ENCODE results near the gene BTBD9. TPM values are rescaled to one million over a fixed set of nuclear protein-coding genes. Genes with fewer than 3 reads are reported as not detected.

Gene BTBD9
- total RNA-seq, 2 donors from 2014 or later: 30.1 to 45.8 TPM

DNA sequence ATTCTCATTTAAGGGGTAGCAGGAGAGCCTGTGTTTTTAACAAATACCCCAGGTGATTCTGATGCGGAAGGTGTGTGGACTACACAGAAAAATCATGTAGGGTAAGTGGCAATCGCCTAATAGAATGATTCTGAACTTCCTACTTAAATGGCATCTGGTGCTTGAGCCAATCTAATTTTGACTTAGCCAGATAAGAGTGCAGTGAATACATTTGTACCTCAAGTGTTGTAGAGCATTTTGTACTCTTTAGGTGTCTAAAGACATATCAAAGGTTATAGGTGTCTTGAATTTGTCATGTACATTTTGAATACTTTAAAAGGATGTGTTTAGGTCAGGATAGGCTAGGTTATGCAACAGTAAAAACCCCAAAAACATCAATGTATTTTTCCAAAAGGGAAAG lies 10.0 kb upstream of the BTBD9 start:
- no peak for DNase-seq (ENCODE audit: low spot score)
- no peaks in the 10 kb centered on the region for H3K27me3 ChIP-seq (replicated peaks; ENCODE audit: insufficient read depth)
- H3K4me1 ChIP-seq (ENCODE audit: control insufficient read depth in 1 of 2, low read depth in 2 of 2): no peaks in the 10 kb centered on the region
- H3K9me3 ChIP-seq: no peaks in the 10 kb centered on the region
- H3K4me3 ChIP-seq: no peak overlapping the region
- TF ChIP-seq, protein P1, sequence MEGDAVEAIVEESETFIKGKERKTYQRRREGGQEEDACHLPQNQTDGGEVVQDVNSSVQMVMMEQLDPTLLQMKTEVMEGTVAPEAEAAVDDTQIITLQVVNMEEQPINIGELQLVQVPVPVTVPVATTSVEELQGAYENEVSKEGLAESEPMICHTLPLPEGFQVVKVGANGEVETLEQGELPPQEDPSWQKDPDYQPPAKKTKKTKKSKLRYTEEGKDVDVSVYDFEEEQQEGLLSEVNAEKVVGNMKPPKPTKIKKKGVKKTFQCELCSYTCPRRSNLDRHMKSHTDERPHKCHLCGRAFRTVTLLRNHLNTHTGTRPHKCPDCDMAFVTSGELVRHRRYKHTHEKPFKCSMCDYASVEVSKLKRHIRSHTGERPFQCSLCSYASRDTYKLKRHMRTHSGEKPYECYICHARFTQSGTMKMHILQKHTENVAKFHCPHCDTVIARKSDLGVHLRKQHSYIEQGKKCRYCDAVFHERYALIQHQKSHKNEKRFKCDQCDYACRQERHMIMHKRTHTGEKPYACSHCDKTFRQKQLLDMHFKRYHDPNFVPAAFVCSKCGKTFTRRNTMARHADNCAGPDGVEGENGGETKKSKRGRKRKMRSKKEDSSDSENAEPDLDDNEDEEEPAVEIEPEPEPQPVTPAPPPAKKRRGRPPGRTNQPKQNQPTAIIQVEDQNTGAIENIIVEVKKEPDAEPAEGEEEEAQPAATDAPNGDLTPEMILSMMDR (IDR thresholded peaks at IDR 0.05): no peak
- ATAC-seq (ENCODE audit: insufficient number of reproducible peaks, low FRiP score, low read depth): no peak
- no peak overlapping the region for H3K27ac ChIP-seq
- no peaks in the 10 kb centered on the region for H3K36me3 ChIP-seq

GRCh38 chr6:38648629-38649028 lies 8.9 kb upstream of the BTBD9 start:
- H3K27me3 ChIP-seq (replicated peaks; ENCODE audit: insufficient read depth): no peaks in the 10 kb centered on the region
- H3K4me3 ChIP-seq: no peak overlapping the region
- no peak overlapping the region for H3K27ac ChIP-seq
- TF ChIP-seq, protein P1 (IDR thresholded peaks at IDR 0.05): no peak
- no peaks in the 10 kb centered on the region for H3K9me3 ChIP-seq
- no peaks in the 10 kb centered on the region for H3K36me3 ChIP-seq
- ATAC-seq (ENCODE audit: insufficient number of reproducible peaks, low FRiP score, low read depth): no peak
- no peak for DNase-seq (ENCODE audit: low spot score)
- no peaks in the 10 kb centered on the region for H3K4me1 ChIP-seq (ENCODE audit: control insufficient read depth in 1 of 2, low read depth in 2 of 2)

DNA sequence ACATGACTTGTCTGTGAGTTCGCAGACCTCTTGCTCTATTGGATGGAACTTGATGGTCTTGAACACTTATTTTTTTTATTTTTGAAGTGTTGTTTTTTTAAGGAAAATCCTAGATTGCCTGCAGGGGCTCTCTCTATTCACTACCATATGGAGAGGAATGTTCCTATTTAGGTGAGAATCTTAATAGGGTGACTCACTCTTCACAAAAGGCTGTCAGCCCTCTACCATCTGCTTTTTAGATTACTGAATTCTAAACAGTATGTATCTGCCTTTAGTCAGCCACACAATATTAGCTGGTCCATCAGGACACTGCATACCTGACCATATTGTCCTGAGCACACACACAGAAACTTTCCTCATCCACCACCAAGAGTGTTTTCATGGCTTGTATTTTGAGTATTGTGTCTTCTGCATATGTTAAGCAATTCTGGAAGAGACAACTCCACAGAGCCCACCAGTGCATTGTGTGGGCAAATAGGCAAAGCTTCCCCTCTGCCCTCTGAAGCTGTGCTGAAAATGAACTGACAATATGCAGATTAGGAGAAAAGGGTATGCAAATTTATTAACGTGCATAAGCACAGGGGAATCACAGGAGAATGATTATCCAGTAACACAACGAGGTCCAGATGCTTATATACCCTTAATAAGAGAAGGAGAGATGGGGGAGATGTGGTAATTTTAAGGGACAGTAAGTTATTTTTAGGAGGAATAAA lies 6.6 kb upstream of the BTBD9 start:
- no peak for ATAC-seq (ENCODE audit: insufficient number of reproducible peaks, low FRiP score, low read depth)
- no peaks in the 10 kb centered on the region for H3K4me1 ChIP-seq (ENCODE audit: control insufficient read depth in 1 of 2, low read depth in 2 of 2)
- no peaks in the 10 kb centered on the region for H3K9me3 ChIP-seq

DNA sequence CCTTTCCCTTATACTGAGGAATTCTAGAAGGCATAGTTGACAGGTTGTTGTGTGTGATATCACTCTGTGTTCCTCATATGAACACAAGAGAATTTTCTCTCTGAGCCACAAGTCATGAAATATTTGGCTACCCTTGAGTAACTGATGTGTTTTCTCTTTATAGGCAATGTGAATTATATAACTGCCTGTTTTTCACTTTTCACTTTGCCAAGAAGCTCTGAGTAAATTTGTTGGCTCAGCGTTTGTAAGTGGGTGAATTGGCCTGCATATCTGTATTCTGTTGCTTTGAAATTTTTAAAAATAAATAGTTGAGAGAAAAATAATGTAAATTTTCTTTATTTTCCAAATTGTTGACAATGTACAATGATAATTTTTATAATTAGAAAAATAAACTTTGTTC lies 5.2 kb upstream of the BTBD9 start:
- DNase-seq (ENCODE audit: low spot score): no peak
- Histone ChIP-seq H3K27me3 (replicated peaks; ENCODE audit: insufficient read depth) (no peaks in the 10 kb centered on the region), H3K4me3 (no peak overlapping the region), H3K27ac (no peak overlapping the region), H3K36me3 (no peaks in the 10 kb centered on the region), H3K4me1 (ENCODE audit: control insufficient read depth in 1 of 2, low read depth in 2 of 2) (peaks cover 3 to 9% of the 10 kb centered on the region in 2 donors), H3K9me3 (no peaks in the 10 kb centered on the region)
- no peak for ATAC-seq (ENCODE audit: insufficient number of reproducible peaks, low FRiP score, low read depth)
- TF ChIP-seq, protein P1 (IDR thresholded peaks at IDR 0.05): no peak

More for the DNA sequence above, 6.6 kb upstream of the BTBD9 start:
- Histone ChIP-seq H3K27ac (no peak overlapping the region), H3K36me3 (no peaks in the 10 kb centered on the region), H3K27me3 (replicated peaks; ENCODE audit: insufficient read depth) (no peaks in the 10 kb centered on the region), H3K4me3 (no peak overlapping the region)
- no peak for DNase-seq (ENCODE audit: low spot score)
- TF ChIP-seq, protein P1 (IDR thresholded peaks at IDR 0.05): no peak

DNA sequence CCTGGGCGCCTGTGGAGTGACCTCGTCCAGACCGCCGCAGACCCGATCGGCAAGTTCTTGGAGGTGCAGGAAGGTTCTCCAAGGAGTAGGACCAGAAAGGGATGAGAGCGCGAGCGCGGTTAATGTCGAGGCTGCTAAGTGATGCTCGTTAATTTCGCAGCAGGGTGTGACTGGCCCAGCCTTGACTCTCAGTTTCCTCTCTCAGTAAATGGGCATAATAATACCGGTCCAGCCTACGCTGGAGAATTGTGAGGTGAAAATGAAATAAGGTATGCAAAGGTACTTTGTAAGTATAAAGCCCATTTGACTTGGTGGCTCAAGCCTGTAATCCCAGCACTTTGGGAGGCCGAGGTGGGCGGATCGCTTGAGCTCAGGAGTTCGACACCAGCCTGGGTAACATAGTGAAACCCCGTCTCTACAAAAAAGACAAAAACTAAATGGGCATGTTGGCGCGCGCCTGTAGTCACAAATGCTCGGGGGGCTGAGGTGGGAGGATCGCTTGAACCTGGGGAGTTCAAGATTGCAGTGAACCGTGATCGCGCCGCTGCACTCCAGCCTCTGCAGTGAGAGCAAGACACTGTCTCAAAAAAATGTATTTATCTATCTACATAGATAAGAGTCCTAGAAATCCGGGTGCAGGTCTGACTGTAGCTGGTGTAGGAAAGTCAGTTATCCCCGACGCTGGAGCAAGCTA lies 634 bp upstream of the BTBD9 start:
- TF ChIP-seq, protein P1 (IDR thresholded peaks at IDR 0.05): no peak
- DNase-seq (ENCODE audit: low spot score) (no peak), ATAC-seq (ENCODE audit: insufficient number of reproducible peaks, low FRiP score, low read depth) (peak; percentile 58)
- Histone ChIP-seq H3K4me3 (peak overlapping the region; percentile 97), H3K4me1 (ENCODE audit: control insufficient read depth in 1 of 2, low read depth in 2 of 2) (peaks cover 7 to 20% of the 10 kb centered on the region in 2 donors), H3K36me3 (no peaks in the 10 kb centered on the region), H3K9me3 (no peaks in the 10 kb centered on the region), H3K27ac (peak overlapping the region; percentile 81 to 90), H3K27me3 (replicated peaks; ENCODE audit: insufficient read depth) (no peaks in the 10 kb centered on the region)

All from thoracic aorta (tissue), 2 donors.